COLO668 (cell line): ENCODE measurements around the gene CAMSAP1.

Source experiments
- DNase-seq: peaks from one replicate; lab custom pipeline; 2025; ENCODE audit not compliant: unreplicated experiment; lab: John Stamatoyannopoulos, UW

The CAMSAP1 gene

GRCh38 chr9:135763716-135764446 is 143.5 kb downstream of the CAMSAP1 start:
- no peak for DNase-seq

- DNase-seq: no peak
Observed at GRCh38 chr9:135762921-135763320, 144.4 kb downstream of the CAMSAP1 start.

- no peak for DNase-seq
Observed at GRCh38 chr9:135761845-135762168, 145.5 kb downstream of the CAMSAP1 start.

- no peak for DNase-seq
Observed at GRCh38 chr9:135761150-135761844, 146.0 kb downstream of the CAMSAP1 start.

GRCh38 chr9:135760465-135760864 is 146.9 kb downstream of the CAMSAP1 start:
- no peak for DNase-seq

- no peak for DNase-seq
Observed at GRCh38 chr9:135759676-135760300, 147.6 kb downstream of the CAMSAP1 start.

- DNase-seq: no peak
Observed at GRCh38 chr9:135758870-135759269, 148.5 kb downstream of the CAMSAP1 start.
